Spleen (tissue), 11 donors: ENCODE measurements around the gene DYNLT1. TPM values are rescaled to one million over a fixed set of nuclear protein-coding genes. Genes with fewer than 3 reads are reported as not detected.

Experiments
- DNase-seq: peaks from one replicate; pipeline ENCODE4 v3.0.0-alpha.2; 2020
- H3K27ac ChIP-seq, 8 donors: fragments of 200-600 bp; sonication (generic) in 7 of 8; 1 replicate in 4 of 8; 2 replicates in 4 of 8; pipeline versions ENCODE4 v1.5.0 to v1.8.0; 2016 to 2021; ENCODE audit warnings: inconsistent platforms in 4 of 8, mild to moderate bottlenecking in 4 of 8, moderate library complexity in 1 of 8
- H3K27me3 ChIP-seq, 7 donors: fragments of 200-600 bp; sonication (generic) in 6 of 7; replicated peaks in 1 of 7; 1 replicate in 4 of 7; 2 replicates in 3 of 7; pipeline versions ENCODE4 v1.5.0 to v1.8.0; 2016 to 2021; ENCODE audit warnings: inconsistent platforms in 3 of 7, mild to moderate bottlenecking in 1 of 7
- H3K36me3 ChIP-seq, 6 donors: fragments of 200-600 bp; sonication (generic) in 5 of 6; 1 replicate in 4 of 6; 2 replicates in 2 of 6; pipeline versions ENCODE4 v1.5.0 to v1.8.0; 2016 to 2021; ENCODE audit warnings: inconsistent platforms in 2 of 6
- H3K4me1 ChIP-seq, 6 donors: fragments of 200-600 bp; sonication (generic) in 5 of 6; 1 replicate in 3 of 6; 2 replicates in 3 of 6; pipeline versions ENCODE4 v1.5.0 to v1.8.0; 2016 to 2021; ENCODE audit warnings: inconsistent platforms in 3 of 6
- H3K4me3 ChIP-seq, 8 donors: fragments of 200-600 bp; sonication (generic) in 7 of 8; 1 replicate in 4 of 8; 2 replicates in 4 of 8; pipeline versions ENCODE4 v1.5.0 to v1.8.0; 2016 to 2021; ENCODE audit warnings: inconsistent platforms in 4 of 8, mild to moderate bottlenecking in 4 of 8, moderate library complexity in 2 of 8
- H3K9me3 ChIP-seq, 8 donors: fragments of 200-600 bp; sonication (generic) in 7 of 8; 1 replicate in 4 of 8; 2 replicates in 4 of 8; pipeline versions ENCODE4 v1.5.0 to v1.8.0; 2016 to 2021; ENCODE audit warnings: inconsistent platforms in 4 of 8
- POLR2A ChIP-seq, 3 donors: fragments of 450-650 bp; IDR thresholded peaks; one replicate each; pipeline ENCODE4 v1.5.1; 2017; ENCODE audit warnings: antibody characterized with exemption in 3 of 3, mild to moderate bottlenecking in 1 of 3
- POLR2AphosphoS5 ChIP-seq, 3 donors: sonication (generic); formaldehyde crosslinking; IDR thresholded peaks; one replicate each; pipeline ENCODE4 v1.5.1; 2017; ENCODE audit warnings: antibody characterized with exemption in 3 of 3
- WGBS, 5 donors: extraction: QIAGEN DNeasy Blood & Tissue Kit in 3 of 5; methylation state at CpG; one replicate each; pipeline versions ENCODE4 v1.1.5 to v1.1.7; 2013 to 2018; 5-methylcytosine and 5-hydroxymethylcytosine counted together
- intact Hi-C: fragments of 100-400 bp; cut with DNase I; formaldehyde crosslinking; loops from one replicate; pipeline ENCODE4 v1.15.0; 2023; ENCODE audit warnings: low total_unique reads
- polyA plus RNA-seq, 3 donors: library from polyadenylated mRNA; stranded (reverse); fragments of 200-250 nt; gene quantifications; one replicate each; pipeline ENCODE4 v1.2.1, GENCODE V29; 2013
- total RNA-seq, 7 donors: library from RNA; depleted of rRNA in 3 of 7; stranded (reverse); fragments of >200 nt in 3 of 7; fragmentation: NEBNext Ultra II Directional in 4 of 7; extraction: Animal tissue kit (Norgen Biotek cat#: 25700) in 4 of 7; gene quantifications; one replicate each; pipeline versions ENCODE4 v1.1.0 to v1.2.1, GENCODE V29; 2016 to 2021
- TF ChIP-seq, protein P1 (sequence below), 11 experiments: fragments of 200-600 bp in 7 of 11; fragments of 450-650 bp in 4 of 11; sonication (generic) in 4 of 11; IDR thresholded peaks in 8 of 11; conservative IDR thresholded peaks in 3 of 11; 1 replicate in 7 of 11; 2 replicates in 4 of 11; pipeline versions ENCODE4 v1.4.0 to v1.8.0; 2016 to 2021; ENCODE audit warnings: antibody characterized with exemption in 11 of 11, inconsistent platforms in 4 of 11, mild to moderate bottlenecking in 1 of 11
- donor health status: healthy with polysubstance abuse.
- donor health status: DM: no; HTN: no; CAD: no; lungs with moderate emphysema.
- donor health status: DM: no; HTN: no; CAD: no.
- donor health status: Bipolar disorder and iron deficiency.
- donor health status: healthy.
- donor health status: DM: no; HTN: no; CAD: no.
- donor health status: DM: yes; HTN: yes; CAD: no.

DYNLT1 gene
- total and polyA plus RNA-seq, 10 donors: 61.3 to 131 (median 75.8) TPM

DNA sequence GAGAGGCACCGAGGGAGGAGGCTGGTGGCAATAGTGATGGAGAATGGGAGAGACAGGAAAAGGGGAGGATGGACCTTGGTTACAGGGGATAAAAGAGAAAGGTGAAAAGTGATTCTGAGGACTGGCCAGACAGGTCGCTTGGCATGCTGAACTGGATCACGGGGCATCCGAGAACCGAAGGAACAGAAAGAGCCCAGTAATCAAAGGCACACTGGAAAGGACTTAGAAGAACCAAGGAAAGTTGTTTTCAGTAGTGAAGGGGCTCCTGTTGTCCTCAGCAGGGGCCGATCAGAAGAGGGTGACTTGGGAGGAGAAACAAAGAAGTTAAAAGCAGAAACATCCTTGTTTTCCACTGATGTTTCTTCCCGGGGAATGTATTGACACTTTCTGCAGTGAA lies 24.2 kb upstream of the DYNLT1 start:
- H3K4me1 ChIP-seq: peaks cover 0 to 45% (median 15%) of the 10 kb centered on the region in 6 donors
- peak overlapping the region in 3 of 8 donors; percentile 85 to 94 (median 90) for H3K27ac ChIP-seq
- peaks cover 0 to 73% (median 4%) of the 10 kb centered on the region in 6 donors for H3K36me3 ChIP-seq
- H3K9me3 ChIP-seq: no peaks in the 10 kb centered on the region
- no peak overlapping the region for H3K4me3 ChIP-seq
- no peak for DNase-seq
- WGBS, 5 donors: 87 to 93% (median 89%) methylated on average over 7 of the region's 7 CpGs
- TF ChIP-seq POLR2A (IDR thresholded peaks at IDR 0.05) (no peak), POLR2AphosphoS5 (IDR thresholded peaks at IDR 0.05) (no peak)
- TF ChIP-seq, protein P1, sequence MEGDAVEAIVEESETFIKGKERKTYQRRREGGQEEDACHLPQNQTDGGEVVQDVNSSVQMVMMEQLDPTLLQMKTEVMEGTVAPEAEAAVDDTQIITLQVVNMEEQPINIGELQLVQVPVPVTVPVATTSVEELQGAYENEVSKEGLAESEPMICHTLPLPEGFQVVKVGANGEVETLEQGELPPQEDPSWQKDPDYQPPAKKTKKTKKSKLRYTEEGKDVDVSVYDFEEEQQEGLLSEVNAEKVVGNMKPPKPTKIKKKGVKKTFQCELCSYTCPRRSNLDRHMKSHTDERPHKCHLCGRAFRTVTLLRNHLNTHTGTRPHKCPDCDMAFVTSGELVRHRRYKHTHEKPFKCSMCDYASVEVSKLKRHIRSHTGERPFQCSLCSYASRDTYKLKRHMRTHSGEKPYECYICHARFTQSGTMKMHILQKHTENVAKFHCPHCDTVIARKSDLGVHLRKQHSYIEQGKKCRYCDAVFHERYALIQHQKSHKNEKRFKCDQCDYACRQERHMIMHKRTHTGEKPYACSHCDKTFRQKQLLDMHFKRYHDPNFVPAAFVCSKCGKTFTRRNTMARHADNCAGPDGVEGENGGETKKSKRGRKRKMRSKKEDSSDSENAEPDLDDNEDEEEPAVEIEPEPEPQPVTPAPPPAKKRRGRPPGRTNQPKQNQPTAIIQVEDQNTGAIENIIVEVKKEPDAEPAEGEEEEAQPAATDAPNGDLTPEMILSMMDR (IDR thresholded peaks at IDR 0.05 in 8 of 11, conservative IDR thresholded peaks at IDR 0.05 in 3 of 11): no peak
- intact Hi-C loops: no loop called here
- no peaks in the 10 kb centered on the region for H3K27me3 ChIP-seq

DNA sequence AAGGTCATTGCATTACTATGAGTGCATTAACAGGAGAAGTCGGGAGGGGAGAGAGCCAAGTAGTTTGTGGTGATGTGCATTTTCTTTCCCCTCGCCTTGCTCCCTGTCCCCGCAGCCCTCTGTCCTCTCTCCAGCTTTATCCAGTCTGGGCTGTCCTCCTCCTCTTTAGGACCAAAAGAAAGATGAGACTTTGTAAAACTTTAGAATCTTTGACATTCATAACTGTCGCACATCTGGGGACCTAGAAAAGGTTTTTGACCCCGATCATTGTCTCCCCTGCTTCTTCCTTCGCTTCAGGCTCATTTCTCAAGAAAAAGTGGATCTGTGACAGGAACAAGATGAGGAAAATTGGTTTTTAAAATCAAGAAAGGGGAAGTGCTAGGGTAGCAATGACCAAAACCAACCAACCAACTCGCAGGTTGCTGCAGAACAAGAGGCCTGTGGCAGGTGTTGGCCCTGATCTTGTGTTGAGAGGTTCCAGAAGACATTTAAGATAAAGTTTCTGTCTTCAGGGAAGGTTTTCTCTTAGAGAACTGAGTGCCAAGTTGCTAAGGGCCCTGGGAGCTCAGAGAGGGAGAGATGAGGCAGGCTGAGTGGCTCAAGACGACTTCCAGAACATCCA lies 22.9 kb upstream of the DYNLT1 start:
- TF ChIP-seq POLR2A (IDR thresholded peaks at IDR 0.05): no peak
- TF ChIP-seq, protein P1 (IDR thresholded peaks at IDR 0.05 in 8 of 11, conservative IDR thresholded peaks at IDR 0.05 in 3 of 11): no peak
- TF ChIP-seq POLR2AphosphoS5 (IDR thresholded peaks at IDR 0.05): no peak
- H3K4me3 ChIP-seq: peak overlapping the region in 1 of 8 donors; percentile 37
- WGBS, 5 donors: 60 to 76% (median 63%) methylated on average over 8 of the region's 8 CpGs
- peaks cover 0 to 57% (median 16%) of the 10 kb centered on the region in 6 donors for H3K4me1 ChIP-seq
- H3K9me3 ChIP-seq: no peaks in the 10 kb centered on the region
- DNase-seq: no peak
- H3K27me3 ChIP-seq: no peaks in the 10 kb centered on the region
- intact Hi-C loops: no loop called here
- peak overlapping the region in 7 of 8 donors; percentile 4 to 94 (median 85) for H3K27ac ChIP-seq
- H3K36me3 ChIP-seq: peaks cover 0 to 79% (median 6%) of the 10 kb centered on the region in 6 donors

DNA sequence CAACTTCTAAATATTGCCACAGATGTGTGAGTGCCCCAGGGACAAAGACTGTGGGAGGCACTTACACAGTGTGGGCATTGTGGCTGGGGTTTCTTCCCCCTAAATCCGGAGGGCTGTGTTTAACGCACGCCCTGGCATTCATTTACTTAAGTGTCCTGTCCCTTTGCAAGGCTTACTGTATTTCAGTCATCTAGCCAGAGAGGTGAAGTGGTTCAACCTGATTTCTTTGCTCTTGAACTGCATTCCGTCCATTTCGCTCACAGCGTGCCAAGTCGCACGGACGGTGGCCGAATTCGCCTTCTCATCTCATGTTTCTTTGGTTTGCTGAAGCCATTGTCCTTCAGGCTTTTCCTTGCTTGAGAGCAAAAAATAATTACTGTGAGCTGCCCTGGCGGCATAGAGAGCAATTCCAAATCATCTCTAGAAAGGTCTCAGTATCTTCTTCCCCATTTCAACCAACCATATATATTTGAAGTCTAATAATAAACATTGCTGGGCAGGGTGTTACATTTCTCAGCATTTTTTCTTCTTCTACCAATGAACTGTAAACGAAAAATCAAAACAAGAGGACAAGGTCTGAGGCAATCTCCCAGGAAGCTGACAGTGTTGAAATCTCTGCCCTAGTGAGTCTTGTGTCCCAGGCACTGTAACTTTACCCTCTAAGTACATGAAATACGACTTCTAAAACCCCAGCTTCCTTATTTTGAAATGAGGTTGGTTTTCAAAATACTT lies 22.3 kb upstream of the DYNLT1 start:
- no peak for DNase-seq
- Histone ChIP-seq H3K4me3 (peak overlapping the region in 1 of 8 donors; percentile 32), H3K4me1 (peaks cover 0 to 64% (median 17%) of the 10 kb centered on the region in 6 donors), H3K27me3 (no peaks in the 10 kb centered on the region), H3K9me3 (no peaks in the 10 kb centered on the region), H3K36me3 (peaks cover 0 to 85% (median 6%) of the 10 kb centered on the region in 6 donors), H3K27ac (peak overlapping the region in 7 of 8 donors; percentile 57 to 94 (median 85))
- TF ChIP-seq, protein P1 (IDR thresholded peaks at IDR 0.05 in 8 of 11, conservative IDR thresholded peaks at IDR 0.05 in 3 of 11): peak in 2 of 11 experiments; percentile 15 to 17
- TF ChIP-seq POLR2AphosphoS5 (IDR thresholded peaks at IDR 0.05) (peak in 1 of 3 donors; percentile 69), POLR2A (IDR thresholded peaks at IDR 0.05) (no peak)
- intact Hi-C loops: no loop called here
- WGBS, 5 donors: 68 to 77% (median 75%) methylated on average over 14 of the region's 14 CpGs

DNA sequence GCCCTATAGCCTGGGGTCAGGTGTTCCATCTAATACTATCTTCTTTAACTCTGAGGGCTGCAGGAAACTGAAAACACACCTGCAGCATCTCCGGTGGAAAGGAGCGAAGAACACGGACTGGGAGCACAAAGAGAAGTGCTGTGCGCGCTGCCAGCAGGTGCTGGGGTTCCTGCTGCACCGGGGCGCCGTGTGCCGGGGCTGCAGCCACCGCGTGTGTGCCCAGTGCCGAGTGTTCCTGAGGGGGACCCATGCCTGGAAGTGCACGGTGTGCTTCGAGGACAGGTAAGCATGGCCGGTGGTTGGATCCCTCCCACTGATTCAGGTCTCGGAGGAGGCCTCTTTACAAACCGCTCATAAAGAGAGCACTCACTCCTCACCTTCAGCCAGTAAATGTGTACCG lies 20.8 kb upstream of the DYNLT1 start:
- no peaks in the 10 kb centered on the region for H3K27me3 ChIP-seq
- peaks cover 0 to 79% (median 24%) of the 10 kb centered on the region in 6 donors for H3K4me1 ChIP-seq
- TF ChIP-seq POLR2A (IDR thresholded peaks at IDR 0.05) (no peak), POLR2AphosphoS5 (IDR thresholded peaks at IDR 0.05) (no peak)
- TF ChIP-seq, protein P1 (IDR thresholded peaks at IDR 0.05 in 8 of 11, conservative IDR thresholded peaks at IDR 0.05 in 3 of 11): no peak
- 96 to 97% (median 97%) methylated on average over 18 of the region's 18 CpGs for WGBS, 5 donors
- peak overlapping the region in 1 of 8 donors; percentile 94 for H3K27ac ChIP-seq
- H3K36me3 ChIP-seq: peaks cover 0 to 95% (median 6%) of the 10 kb centered on the region in 6 donors
- H3K9me3 ChIP-seq: no peaks in the 10 kb centered on the region
- H3K4me3 ChIP-seq: no peak overlapping the region
- intact Hi-C loops: no loop called here
- DNase-seq: peak; percentile 67
